HG03108 (cell line): Measurements from ENCODE around the gene PI16.

Experiments used
- ATAC-seq: cut with Tn5 transposase; IDR thresholded peaks from one replicate; pipeline ENCODE4 v1.9.1; 2021; ENCODE audit warnings: moderate library complexity; ENCODE audit not compliant: unreplicated experiment

PI16 gene

GRCh38 chr6:36954262-36954931 lies at the start of gene PI16:
Gene PI16, plus strand, starts transcription at chr6:36954738. Its CDS starts 23 bp downstream, at chr6:36954761.
- ATAC-seq = no peak

- ATAC-seq = no peak
Measured at GRCh38 chr6:36904851-36905393, 49.6 kb upstream of the PI16 start.

GRCh38 chr6:36906539-36907325 lies 47.8 kb upstream of the PI16 start:
- ATAC-seq = no peak

- no peak for ATAC-seq
Measured at GRCh38 chr6:36907781-36908180, 46.8 kb upstream of the PI16 start.

- no peak for ATAC-seq
Measured at GRCh38 chr6:36908747-36909146, 45.8 kb upstream of the PI16 start.

GRCh38 chr6:36912030-36912454 lies 42.5 kb upstream of the PI16 start:
- peak; percentile 24 for ATAC-seq

GRCh38 chr6:36912586-36912985 lies 42.0 kb upstream of the PI16 start:
- peak; percentile 82 for ATAC-seq

- ATAC-seq = no peak
Measured at GRCh38 chr6:36913082-36913481, 41.5 kb upstream of the PI16 start.

GRCh38 chr6:36914227-36914794 lies 40.2 kb upstream of the PI16 start:
- ATAC-seq = no peak

- ATAC-seq = no peak
Measured at GRCh38 chr6:36915599-36915998, 38.9 kb upstream of the PI16 start.

GRCh38 chr6:36916126-36916525 lies 38.4 kb upstream of the PI16 start:
- no peak for ATAC-seq

GRCh38 chr6:36917541-36918193 lies 36.9 kb upstream of the PI16 start:
- no peak for ATAC-seq

GRCh38 chr6:36920049-36920448 lies 34.5 kb upstream of the PI16 start:
- no peak for ATAC-seq

- no peak for ATAC-seq
Measured at GRCh38 chr6:36920546-36920945, 34.0 kb upstream of the PI16 start.

- no peak for ATAC-seq
Measured at GRCh38 chr6:36924131-36924530, 30.4 kb upstream of the PI16 start.

- ATAC-seq = no peak
Measured at GRCh38 chr6:36924778-36925374, 29.7 kb upstream of the PI16 start.

GRCh38 chr6:36925809-36926208 lies 28.7 kb upstream of the PI16 start:
- no peak for ATAC-seq

- ATAC-seq = no peak
Measured at GRCh38 chr6:36926708-36927513, 27.6 kb upstream of the PI16 start.

GRCh38 chr6:36927691-36928546 lies 26.6 kb upstream of the PI16 start:
- no peak for ATAC-seq
